DOHH2 (cell line): ENCODE data around the gene SOWAHC.
"Not testable (repeated sequence)": the region's sequence is repeated elsewhere in the genome, so short reads cannot be mapped to it uniquely, and the experiment has no call there.

Source experiments
- CTCF ChIP-seq: fragments of 200-600 bp; sonication (generic); IDR thresholded peaks from one replicate; pipeline ENCODE4 v1.5.1; 2014; ENCODE audit warnings: antibody characterized with exemption, mild to moderate bottlenecking, low read depth, low read length; ENCODE audit not compliant: poor library complexity, severe bottlenecking
- EZH2phosphoT487 ChIP-seq: fragments of 200-600 bp; sonication (generic); IDR thresholded peaks from 2 replicates; pipeline ENCODE4 v1.6.1; 2017; ENCODE audit warnings: borderline replicate concordance, mild to moderate bottlenecking, antibody characterized with exemption, low read length, moderate library complexity, mixed read lengths

- not testable (repeated sequence) for TF ChIP-seq CTCF, EZH2phosphoT487
Measured at GRCh38 chr2:109577630-109578029, 36.5 kb upstream of the SOWAHC start.
